ENCODE measurements around the gene DUS2.
"Not testable (repeated sequence)": the region's sequence is repeated elsewhere in the genome, so short reads cannot be mapped to it uniquely, and the experiment has no call there.

Gene DUS2

GRCh38 chr16:67996666-67997065 is 26.4 kb upstream of the DUS2 start:
- no peaks in the 10 kb centered on the region for H3K9me3 ChIP-seq (ENCODE audit: severe bottlenecking)
- no peak overlapping the region for H3K4me3 ChIP-seq (ENCODE audit: low read depth, low read length)
- no peak for TF ChIP-seq CTCF (IDR thresholded peaks at IDR 0.05; ENCODE audit: low read depth, low read length)
- no peaks in the 10 kb centered on the region for H3K36me3 ChIP-seq
- H3K27ac ChIP-seq = no peak overlapping the region
- no peak for DNase-seq
- no peaks in the 10 kb centered on the region for H3K27me3 ChIP-seq (ENCODE audit: insufficient read depth, low read depth, severe bottlenecking)

- H3K27me3 ChIP-seq (ENCODE audit: insufficient read depth, low read depth, severe bottlenecking); H3K4me3 ChIP-seq (ENCODE audit: low read depth, low read length); H3K36me3 ChIP-seq; DNase-seq; H3K9me3 ChIP-seq (ENCODE audit: severe bottlenecking); H3K27ac ChIP-seq: not testable (repeated sequence)
Observed at GRCh38 chr16:67998231-67998778, 24.8 kb upstream of the DUS2 start.

GRCh38 chr16:67998779-67999688 is 24.1 kb upstream of the DUS2 start, which contains the start of gene DPEP2:
DPEP2 (minus strand) TSS chr16:67999484; CDS start chr16:67993212, 6,272 bp downstream.
- not testable (repeated sequence) for H3K36me3 ChIP-seq; H3K9me3 ChIP-seq (ENCODE audit: severe bottlenecking); DNase-seq; H3K4me3 ChIP-seq (ENCODE audit: low read depth, low read length); H3K27ac ChIP-seq; H3K27me3 ChIP-seq (ENCODE audit: insufficient read depth, low read depth, severe bottlenecking)

GRCh38 chr16:67999985-68000384 is 23.1 kb upstream of the DUS2 start:
- TF ChIP-seq CTCF (IDR thresholded peaks at IDR 0.05; ENCODE audit: low read depth, low read length) = no peak
- H3K9me3 ChIP-seq (ENCODE audit: severe bottlenecking) = no peaks in the 10 kb centered on the region
- no peak overlapping the region for H3K4me3 ChIP-seq (ENCODE audit: low read depth, low read length)
- no peaks in the 10 kb centered on the region for H3K27me3 ChIP-seq (ENCODE audit: insufficient read depth, low read depth, severe bottlenecking)
- no peaks in the 10 kb centered on the region for H3K36me3 ChIP-seq
- DNase-seq = no peak
- no peak overlapping the region for H3K27ac ChIP-seq

- H3K27me3 ChIP-seq (ENCODE audit: insufficient read depth, low read depth, severe bottlenecking) = no peaks in the 10 kb centered on the region
- H3K4me3 ChIP-seq (ENCODE audit: low read depth, low read length) = no peak overlapping the region
- no peak overlapping the region for H3K27ac ChIP-seq
- DNase-seq = no peak
- no peaks in the 10 kb centered on the region for H3K36me3 ChIP-seq
- H3K9me3 ChIP-seq (ENCODE audit: severe bottlenecking) = no peaks in the 10 kb centered on the region
- TF ChIP-seq CTCF (IDR thresholded peaks at IDR 0.05; ENCODE audit: low read depth, low read length) = no peak
Observed at GRCh38 chr16:68000450-68000849, 22.6 kb upstream of the DUS2 start.

- H3K36me3 ChIP-seq = no peaks in the 10 kb centered on the region
- H3K4me3 ChIP-seq (ENCODE audit: low read depth, low read length) = no peak overlapping the region
- H3K27me3 ChIP-seq (ENCODE audit: insufficient read depth, low read depth, severe bottlenecking) = no peaks in the 10 kb centered on the region
- TF ChIP-seq CTCF (IDR thresholded peaks at IDR 0.05; ENCODE audit: low read depth, low read length) = no peak
- no peak overlapping the region for H3K27ac ChIP-seq
- DNase-seq = no peak
- H3K9me3 ChIP-seq (ENCODE audit: severe bottlenecking) = no peaks in the 10 kb centered on the region
Observed at GRCh38 chr16:68003031-68003430, 20.1 kb upstream of the DUS2 start.

Measured in WERI-Rb-1 (cell line).